HS-27A (cell line): Measurements from ENCODE around the gene HOXB4.

ENCODE experiments used
- DNase-seq: peaks from one replicate; pipeline ENCODE4 v3.0.0-alpha.2; 2012; ENCODE audit warnings: low read depth, missing footprints

Gene HOXB4

GRCh38 chr17:48601539-48602425 lies 23.6 kb upstream of the HOXB4 start:
- no peak for DNase-seq

GRCh38 chr17:48601207-48601538 lies 23.0 kb upstream of the HOXB4 start:
- no peak for DNase-seq

- no peak for DNase-seq
These were observed 22.3 kb upstream of the HOXB4 start for GRCh38 chr17:48600244-48601098.

- no peak for DNase-seq
These were observed 21.2 kb upstream of the HOXB4 start for GRCh38 chr17:48599354-48599753.

DNA sequence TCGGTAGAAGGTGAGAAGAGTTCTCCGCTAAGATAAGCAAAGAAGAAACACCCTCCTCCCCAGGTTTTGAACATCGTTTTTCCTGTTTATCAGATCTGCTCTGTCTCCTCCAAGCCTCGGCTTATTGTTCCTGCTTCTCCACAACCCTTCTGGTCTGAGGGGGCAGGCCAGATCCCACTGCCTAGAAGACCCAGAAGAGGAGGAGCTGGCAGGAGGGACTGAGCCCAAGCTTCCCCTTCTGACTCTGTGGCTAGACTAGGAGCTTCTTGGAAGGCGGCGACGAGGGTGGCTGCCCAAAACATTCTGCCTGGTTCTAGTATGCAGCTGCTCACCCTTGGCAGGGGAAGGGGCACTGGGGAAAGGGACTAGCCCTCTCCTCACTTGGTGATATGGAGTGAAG lies 20.6 kb upstream of the HOXB4 start:
- DNase-seq, result no peak

DNA sequence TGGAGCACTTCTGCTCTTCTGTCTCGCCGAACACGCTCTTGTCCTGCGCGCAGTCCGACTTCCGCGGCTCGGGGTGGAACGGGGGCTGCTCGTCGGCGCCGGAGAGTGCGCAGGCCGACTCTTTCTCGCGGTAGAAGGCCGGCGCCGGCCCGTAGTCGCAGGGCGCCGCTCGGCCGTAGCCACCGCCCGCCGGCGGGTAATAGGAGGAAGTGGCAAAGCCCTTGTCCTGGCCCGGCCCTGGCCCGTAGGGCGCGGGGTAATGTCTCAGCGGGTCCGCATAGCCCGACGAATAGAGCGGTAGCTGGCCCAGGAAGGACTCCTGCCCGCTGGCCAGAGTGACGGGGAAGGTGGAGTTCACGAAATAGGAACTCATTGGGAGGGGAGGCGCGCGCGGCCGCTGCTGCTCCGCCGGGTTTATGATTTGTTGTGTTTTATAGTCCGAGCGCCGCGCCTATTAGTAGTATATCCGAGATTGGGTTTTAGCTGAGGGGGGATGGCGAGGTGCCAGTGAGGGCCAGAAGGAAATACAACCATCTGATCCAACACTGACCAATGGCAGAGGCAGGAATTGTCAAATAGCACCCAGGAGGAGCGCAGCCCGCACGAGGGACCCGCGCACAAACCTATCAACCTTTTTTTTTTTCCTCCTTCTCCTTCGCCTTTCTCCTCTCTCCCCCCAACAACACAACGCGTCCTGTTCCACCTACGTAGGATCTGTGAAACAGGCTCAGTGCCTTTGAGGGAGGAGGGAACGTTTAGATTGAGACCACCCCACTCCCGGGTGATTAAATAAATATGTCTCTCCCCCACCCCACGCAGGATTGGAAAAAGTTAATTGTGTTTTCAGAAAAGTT lies 19.9 kb upstream of the HOXB4 start:
- no peak for DNase-seq

GRCh38 chr17:48597528-48597777 lies 19.3 kb upstream of the HOXB4 start:
- no peak for DNase-seq

DNA sequence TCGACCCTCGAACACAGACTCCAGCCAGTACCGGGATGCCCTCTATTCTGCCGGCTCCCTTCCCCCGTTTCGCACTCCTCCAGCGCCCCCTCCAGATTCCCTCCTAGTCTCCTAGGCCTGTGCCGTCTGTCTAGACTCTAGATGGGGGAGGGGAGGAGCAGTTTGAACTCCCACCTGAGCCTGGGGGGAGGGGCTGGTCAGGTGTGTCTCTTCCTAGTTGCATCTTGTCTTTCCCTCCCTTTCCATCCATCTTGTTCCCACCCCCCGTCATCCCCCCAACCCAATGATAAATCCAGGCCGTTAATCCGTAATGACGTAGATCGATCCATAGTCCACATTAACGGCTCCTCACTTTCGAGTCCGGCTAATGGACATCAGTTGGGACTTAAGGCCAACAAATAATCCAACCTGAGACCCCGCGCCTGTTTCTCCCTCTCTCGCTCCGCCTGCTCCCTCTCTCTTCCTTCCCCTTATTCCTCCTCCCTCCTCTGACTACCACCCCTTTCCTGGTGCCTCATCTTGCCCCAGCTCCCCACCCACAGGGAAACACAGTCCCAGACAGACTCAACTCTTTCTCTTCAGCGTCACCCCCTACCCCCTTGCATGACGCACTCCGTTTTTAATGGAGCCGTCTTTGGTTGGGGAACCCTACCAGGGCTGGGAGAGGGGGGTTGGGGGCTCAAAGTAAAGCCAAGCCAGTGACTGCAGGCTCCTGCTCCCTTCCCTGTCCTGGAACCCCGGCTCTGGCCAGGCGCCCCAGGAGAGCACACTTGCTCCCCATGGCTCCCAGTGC lies 18.8 kb upstream of the HOXB4 start:
- no peak for DNase-seq

GRCh38 chr17:48596000-48596734 lies 18.0 kb upstream of the HOXB4 start:
- DNase-seq, result no peak

DNA sequence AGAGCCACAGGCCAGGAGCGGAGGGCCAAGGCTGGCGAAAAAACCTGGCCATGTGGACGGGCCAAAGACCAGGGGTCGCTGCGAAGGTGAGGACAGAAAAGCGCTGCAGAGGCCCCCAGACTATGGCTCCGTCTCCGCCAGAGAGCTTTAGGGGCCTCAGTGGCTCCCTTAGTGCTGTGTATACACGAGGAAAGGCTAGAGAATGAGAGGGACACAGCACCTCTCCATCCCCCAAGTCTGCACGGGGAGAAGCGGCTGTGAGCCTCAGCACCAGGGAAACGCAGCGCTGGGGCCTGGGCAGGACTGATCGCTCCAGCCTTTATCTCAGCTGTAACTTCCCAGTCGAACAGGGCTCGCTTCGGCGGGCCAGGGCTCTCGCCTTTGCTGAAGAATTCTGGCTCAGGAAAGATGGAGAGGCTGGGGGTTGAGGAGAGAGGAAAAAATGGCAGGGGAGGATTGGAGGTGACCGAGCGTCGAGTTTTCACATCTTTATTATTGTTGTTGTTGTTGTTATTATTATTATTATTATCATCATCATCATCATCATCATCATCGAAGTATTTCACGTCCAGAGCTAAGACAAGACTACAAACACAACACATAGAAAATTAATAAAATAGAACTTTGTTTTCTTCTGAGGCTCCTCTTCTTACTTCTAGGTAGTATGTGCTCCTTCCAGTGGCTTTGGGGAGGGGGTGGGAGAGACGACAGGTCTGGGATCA lies 17.3 kb upstream of the HOXB4 start:
- no peak for DNase-seq

- no peak for DNase-seq
These were observed 16.6 kb upstream of the HOXB4 start for GRCh38 chr17:48594538-48595277.

DNA sequence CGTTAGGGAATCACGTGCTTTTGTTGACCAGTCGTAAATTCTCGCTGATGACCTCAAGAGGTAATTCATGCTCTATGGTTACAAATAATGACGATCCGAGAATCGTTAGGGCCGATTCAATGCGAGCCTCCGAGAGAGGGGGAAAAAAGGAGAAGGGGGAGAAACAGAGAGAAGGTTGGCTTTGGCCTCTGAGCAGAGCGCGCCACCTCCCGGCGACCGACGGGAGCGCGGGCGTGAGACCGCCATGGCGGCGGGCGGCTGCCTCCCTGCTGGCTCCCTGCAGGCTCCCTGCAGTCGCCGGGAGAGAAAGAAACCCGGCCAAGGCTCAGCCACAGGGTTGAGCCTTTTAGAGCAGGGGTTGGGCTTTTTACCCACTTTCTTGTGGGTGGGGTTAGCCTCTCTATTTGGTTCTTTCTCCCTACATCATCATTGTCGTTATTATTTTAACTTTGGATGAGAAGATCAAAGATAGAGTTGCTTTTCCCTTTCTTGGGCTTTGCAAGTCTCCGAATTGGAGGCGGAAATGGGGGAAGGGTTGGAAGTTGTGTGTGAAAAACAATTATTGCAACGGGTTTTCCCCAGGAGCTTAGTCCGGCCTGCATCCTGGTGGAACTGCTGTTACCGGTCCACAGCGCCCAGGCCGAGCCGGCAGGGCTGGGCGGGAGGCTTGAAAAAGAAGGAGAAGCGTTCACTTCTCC lies 15.8 kb upstream of the HOXB4 start:
- no peak for DNase-seq

DNA sequence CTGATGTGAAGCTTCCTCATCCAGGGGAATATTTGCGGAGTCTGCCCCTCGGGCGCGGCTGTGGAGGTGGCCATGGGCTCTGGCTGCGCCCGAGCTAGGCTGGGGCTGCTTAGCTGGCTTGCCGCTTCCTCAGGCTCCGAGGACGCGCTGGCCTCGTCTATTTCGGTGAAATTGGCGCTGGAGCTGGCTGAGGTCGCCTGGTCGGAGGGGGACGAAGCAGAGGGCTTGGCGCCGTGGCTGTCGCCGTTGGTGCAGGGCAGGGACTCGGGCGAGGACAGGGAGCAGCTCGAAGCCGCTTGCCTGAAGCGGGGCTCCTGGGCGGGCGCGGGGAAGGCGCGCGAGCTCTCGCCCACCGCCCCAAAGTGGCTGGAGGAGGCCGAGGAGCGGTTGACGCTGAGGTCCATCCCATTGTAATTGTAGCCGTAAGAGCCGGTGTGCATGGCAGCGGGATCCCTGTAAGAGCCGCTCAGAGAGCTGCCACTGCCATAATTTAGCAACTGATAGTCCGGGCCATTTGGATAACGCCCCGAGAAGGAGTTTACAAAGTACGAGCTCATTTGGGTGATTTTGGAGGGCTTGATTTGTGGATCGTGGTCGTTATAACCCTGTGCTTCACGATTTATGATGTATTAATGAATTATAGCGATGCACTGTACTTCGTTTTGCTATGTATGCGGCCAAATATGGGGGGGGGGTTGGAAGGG lies 15.1 kb upstream of the HOXB4 start, which contains the start of gene HOXB5:
Gene HOXB5, minus strand, starts transcription at position 654 of the 704 bp plus-strand sequence. Its CDS starts 97 bp downstream, at position 557.
- no peak for DNase-seq

GRCh38 chr17:48592577-48592976 lies 14.4 kb upstream of the HOXB4 start:
- DNase-seq, result no peak

DNA sequence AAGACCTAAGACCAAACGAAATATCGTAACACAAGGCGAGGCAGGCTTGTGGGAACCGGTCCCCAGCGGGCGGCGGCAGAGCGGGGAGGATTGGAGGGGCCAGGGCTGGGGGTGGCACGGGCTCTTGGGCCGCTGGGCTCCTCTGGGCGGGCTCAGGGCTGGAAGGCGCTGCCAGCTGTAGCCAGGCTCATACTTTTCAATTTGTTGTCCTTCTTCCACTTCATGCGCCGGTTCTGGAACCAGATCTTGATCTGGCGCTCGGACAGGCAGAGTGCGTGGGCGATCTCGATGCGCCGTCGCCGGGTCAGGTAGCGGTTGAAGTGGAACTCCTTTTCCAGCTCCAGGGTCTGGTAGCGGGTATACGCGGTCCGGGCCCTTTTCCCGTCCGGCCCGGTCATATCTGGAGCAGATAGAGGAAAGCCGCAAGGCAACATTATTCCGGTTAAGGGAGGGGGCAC lies 13.9 kb upstream of the HOXB4 start:
- no peak for DNase-seq

GRCh38 chr17:48591255-48592056 lies 13.3 kb upstream of the HOXB4 start:
- DNase-seq, result no peak

DNA sequence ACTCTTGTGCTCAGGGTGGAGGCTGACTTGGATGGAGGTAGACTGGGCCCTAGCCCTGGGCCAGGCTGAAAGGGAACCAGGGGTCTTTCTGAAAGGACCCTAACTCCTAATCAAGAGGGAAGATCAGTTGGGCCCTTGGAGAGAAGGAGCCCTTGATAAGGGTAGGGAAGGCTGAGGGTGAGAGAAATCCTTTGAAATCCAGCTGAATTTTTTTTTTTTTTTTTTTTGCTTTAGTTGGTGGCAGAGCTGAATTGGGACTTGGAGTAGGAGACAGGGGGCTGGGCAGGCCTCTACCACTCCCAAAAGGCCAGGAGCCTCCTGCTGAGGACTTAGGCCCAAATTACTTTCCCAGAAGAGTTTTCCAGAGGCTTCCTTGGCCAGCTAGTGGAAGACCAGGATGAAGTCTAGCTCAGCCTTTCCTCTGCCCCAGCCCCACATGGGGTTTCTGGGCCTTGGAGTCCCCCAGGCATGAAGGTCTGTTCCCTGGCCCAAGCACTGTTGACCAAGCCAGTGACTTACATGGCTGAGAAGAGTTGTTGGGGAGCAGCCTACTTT lies 12.5 kb upstream of the HOXB4 start:
- no peak for DNase-seq
